Calu3 (cell line): ENCODE measurements around the gene CNTN5. TPM values are rescaled to one million over a fixed set of nuclear protein-coding genes. Genes with fewer than 3 reads are reported as not detected.

ENCODE experiments used
- BruUV-seq: library from RNA; stranded (reverse); fragments of 400-500 nt; replicated peaks from 2 replicates; lab custom pipeline; 2021; lab: Mats Ljungman, UMichigan
- CTCF ChIA-PET: fragments of 300-600 bp; sonication (Branson Sonifier 250); formaldehyde crosslinking; loops from one replicate; lab custom pipeline; 2022; ENCODE audit warnings: antibody characterized with exemption; lab: Charles Lee
- DNase-seq: peaks from one replicate; pipeline ENCODE4 v3.0.0; 2022
- H3K27ac Mint-ChIP-seq: one replicate; pipeline ENCODE4 v1.8.0; 2022; ENCODE audit warnings: mixed read lengths; ENCODE audit not compliant: unreplicated experiment
- H3K27me3 Mint-ChIP-seq: one replicate; pipeline ENCODE4 v1.8.0; 2022; ENCODE audit warnings: mixed read lengths; ENCODE audit not compliant: unreplicated experiment
- H3K36me3 Mint-ChIP-seq: one replicate; pipeline ENCODE4 v1.8.0; 2022; ENCODE audit warnings: mild to moderate bottlenecking, moderate library complexity, mixed read lengths; ENCODE audit not compliant: insufficient read depth, unreplicated experiment
- H3K4me1 Mint-ChIP-seq: one replicate; pipeline ENCODE4 v1.8.0; 2022; ENCODE audit warnings: mild to moderate bottlenecking, low read depth, mixed read lengths; ENCODE audit not compliant: unreplicated experiment
- H3K4me3 Mint-ChIP-seq: one replicate; pipeline ENCODE4 v1.8.0; 2022; ENCODE audit warnings: mild to moderate bottlenecking, low read depth, moderate library complexity, mixed read lengths; ENCODE audit not compliant: unreplicated experiment
- H3K9me3 Mint-ChIP-seq: one replicate; pipeline ENCODE4 v1.8.0; 2022; ENCODE audit warnings: low read depth, mixed read lengths; ENCODE audit not compliant: unreplicated experiment
- intact Hi-C: fragments of 100-400 bp; cut with micrococcal nuclease; formaldehyde crosslinking; loops from one replicate; pipeline ENCODE4 v1.10.0; 2022; ENCODE audit not compliant: unreplicated experiment
- total RNA-seq: library from RNA; stranded (reverse); gene quantifications from 2 replicates; pipeline ENCODE4 v1.2.3, GENCODE V29; 2022
- TF ChIP-seq, protein P1 (sequence below): fragments of 200-600 bp; IDR thresholded peaks from one replicate; pipeline ENCODE4 v1.8.0; 2022; ENCODE audit warnings: antibody characterized with exemption; ENCODE audit not compliant: unreplicated experiment

CNTN5 gene
- total RNA-seq, 1 experiment from 2014 or later: not detected

DNA sequence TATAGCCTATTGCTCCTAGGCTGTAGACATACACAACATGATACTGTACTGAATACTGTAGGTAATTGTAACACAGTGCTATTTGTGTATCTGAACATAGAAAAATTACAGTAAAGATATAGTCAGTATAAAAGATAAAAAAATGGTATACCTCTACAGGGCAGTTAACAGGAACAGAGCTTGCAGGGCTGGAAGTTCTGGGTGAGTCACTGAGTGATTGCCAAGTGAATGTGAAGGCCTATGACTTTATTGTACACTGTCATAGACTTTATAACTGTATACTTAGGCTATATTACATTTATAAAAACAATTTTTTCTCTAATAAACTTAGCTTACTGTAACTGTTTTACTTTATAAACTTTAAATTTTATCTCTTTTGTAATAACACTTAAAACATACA lies 1334.0 kb downstream of the CNTN5 start:
- H3K4me1 Mint-ChIP-seq: peaks cover 7% of the 10 kb centered on the region
- no peaks in the 10 kb centered on the region for H3K27me3 Mint-ChIP-seq
- no peak overlapping the region for H3K4me3 Mint-ChIP-seq
- CTCF ChIA-PET: no interaction called here
- DNase-seq: no peak
- no peaks in the 10 kb centered on the region for H3K9me3 Mint-ChIP-seq
- no TSS peak for BruUV-seq
- TF ChIP-seq, protein P1, sequence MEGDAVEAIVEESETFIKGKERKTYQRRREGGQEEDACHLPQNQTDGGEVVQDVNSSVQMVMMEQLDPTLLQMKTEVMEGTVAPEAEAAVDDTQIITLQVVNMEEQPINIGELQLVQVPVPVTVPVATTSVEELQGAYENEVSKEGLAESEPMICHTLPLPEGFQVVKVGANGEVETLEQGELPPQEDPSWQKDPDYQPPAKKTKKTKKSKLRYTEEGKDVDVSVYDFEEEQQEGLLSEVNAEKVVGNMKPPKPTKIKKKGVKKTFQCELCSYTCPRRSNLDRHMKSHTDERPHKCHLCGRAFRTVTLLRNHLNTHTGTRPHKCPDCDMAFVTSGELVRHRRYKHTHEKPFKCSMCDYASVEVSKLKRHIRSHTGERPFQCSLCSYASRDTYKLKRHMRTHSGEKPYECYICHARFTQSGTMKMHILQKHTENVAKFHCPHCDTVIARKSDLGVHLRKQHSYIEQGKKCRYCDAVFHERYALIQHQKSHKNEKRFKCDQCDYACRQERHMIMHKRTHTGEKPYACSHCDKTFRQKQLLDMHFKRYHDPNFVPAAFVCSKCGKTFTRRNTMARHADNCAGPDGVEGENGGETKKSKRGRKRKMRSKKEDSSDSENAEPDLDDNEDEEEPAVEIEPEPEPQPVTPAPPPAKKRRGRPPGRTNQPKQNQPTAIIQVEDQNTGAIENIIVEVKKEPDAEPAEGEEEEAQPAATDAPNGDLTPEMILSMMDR: no peak
- no peak overlapping the region for H3K27ac Mint-ChIP-seq
- intact Hi-C loops: no loop called here
- H3K36me3 Mint-ChIP-seq: no peaks in the 10 kb centered on the region

DNA sequence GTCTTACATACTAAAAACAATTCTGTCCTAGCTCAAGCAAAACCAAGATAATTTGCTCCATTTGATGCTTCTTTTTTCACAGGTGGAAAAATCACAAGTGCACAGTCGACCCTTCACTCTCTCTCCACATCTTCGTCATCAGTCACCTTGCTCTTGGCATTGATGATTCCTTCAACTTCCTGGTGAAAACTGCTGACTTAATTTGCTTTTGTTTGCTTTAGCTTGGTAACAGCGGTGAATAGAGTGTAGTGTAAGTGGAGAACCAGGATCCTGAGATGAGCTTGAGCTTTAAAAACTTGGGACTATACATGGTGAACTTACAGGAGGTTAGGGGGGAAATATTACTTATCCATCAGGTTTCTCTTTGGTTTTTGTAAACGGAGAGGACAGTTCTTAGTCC lies 1335.3 kb downstream of the CNTN5 start:
- no peak overlapping the region for H3K4me3 Mint-ChIP-seq
- BruUV-seq: no TSS peak
- TF ChIP-seq, protein P1: no peak
- DNase-seq: no peak
- H3K4me1 Mint-ChIP-seq: peaks cover 7% of the 10 kb centered on the region
- intact Hi-C loops: no loop called here
- peak overlapping the region; percentile 54 for H3K27ac Mint-ChIP-seq
- H3K9me3 Mint-ChIP-seq: no peaks in the 10 kb centered on the region
- no peaks in the 10 kb centered on the region for H3K27me3 Mint-ChIP-seq
- CTCF ChIA-PET: no interaction called here
- H3K36me3 Mint-ChIP-seq: no peaks in the 10 kb centered on the region

DNA sequence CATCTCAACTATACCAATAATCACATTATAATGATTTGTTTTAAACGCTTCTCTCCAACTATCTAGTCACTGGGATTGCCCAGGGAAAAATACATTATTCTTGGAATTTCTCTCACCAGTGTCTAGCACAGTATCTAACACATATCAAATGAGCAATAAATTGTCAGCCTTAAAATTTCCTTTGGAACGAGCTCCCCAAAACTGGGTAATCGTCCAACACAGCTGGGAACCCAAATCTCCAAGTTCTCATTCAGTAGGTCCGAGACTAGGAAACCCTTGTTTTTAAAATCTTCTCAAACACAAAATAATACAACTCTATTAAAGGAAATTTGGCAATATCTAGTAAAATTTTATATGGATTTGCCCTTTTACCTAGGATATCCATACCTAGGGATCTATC lies 1338.5 kb downstream of the CNTN5 start:
- no peak for DNase-seq
- Mint-ChIP-seq H3K27ac (no peak overlapping the region), H3K36me3 (no peaks in the 10 kb centered on the region), H3K4me1 (peaks cover 7% of the 10 kb centered on the region), H3K27me3 (no peaks in the 10 kb centered on the region), H3K4me3 (no peak overlapping the region), H3K9me3 (no peaks in the 10 kb centered on the region)
- TF ChIP-seq, protein P1: no peak
- intact Hi-C loops: no loop called here
- no TSS peak for BruUV-seq
- CTCF ChIA-PET: no interaction called here

DNA sequence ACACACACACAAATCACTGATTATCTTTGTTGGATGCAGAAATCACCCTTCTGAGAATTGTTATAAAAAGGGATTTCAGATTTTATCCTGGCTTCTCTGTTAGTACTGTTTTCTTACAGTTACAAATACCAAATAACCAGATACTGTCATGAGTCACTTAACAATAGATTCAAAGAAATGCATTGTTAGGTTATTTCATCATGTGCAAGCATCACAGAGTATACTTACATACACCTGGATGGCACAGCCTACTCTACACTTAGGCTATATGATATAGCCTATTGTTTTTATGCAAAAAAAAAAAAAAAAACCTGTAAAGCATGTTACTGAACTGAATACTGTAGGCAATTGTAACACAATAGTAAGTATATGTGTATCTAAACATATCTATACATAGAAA lies 1347.1 kb downstream of the CNTN5 start:
- Mint-ChIP-seq H3K27me3 (no peaks in the 10 kb centered on the region), H3K36me3 (no peaks in the 10 kb centered on the region), H3K27ac (no peak overlapping the region), H3K9me3 (no peaks in the 10 kb centered on the region), H3K4me3 (no peak overlapping the region), H3K4me1 (no peaks in the 10 kb centered on the region)
- intact Hi-C loops: no loop called here
- BruUV-seq: no TSS peak
- DNase-seq: no peak
- CTCF ChIA-PET: no interaction called here
- TF ChIP-seq, protein P1: no peak
